CD4-positive, alpha-beta T cell (primary cell): Measurements from ENCODE around the gene CENPP. TPM values are rescaled to one million over a fixed set of nuclear protein-coding genes. Genes with fewer than 3 reads are reported as not detected.
A peak's percentile ranks its signal among the peaks of the same experiment; 100 is the strongest.

Experiments
- ATAC-seq: fragments of 200-7000 bp; cut with Tn5 transposase; one replicate; pipeline ENCODE4 v1.10.0; 2022; ENCODE audit warnings: mild to moderate bottlenecking; ENCODE audit not compliant: poor library complexity
- CTCF ChIA-PET: fragments of 350-600 bp; sonication (Branson Sonifier 250); formaldehyde crosslinking; loops from one replicate; lab custom pipeline; 2021; ENCODE audit warnings: antibody characterized with exemption, inconsistent platforms; lab: Charles Lee
- POLR2A ChIA-PET: fragments of 350-600 bp; sonication (Branson Sonifier 250); formaldehyde crosslinking; loops from one replicate; lab custom pipeline; 2021; ENCODE audit warnings: antibody characterized with exemption, inconsistent platforms; lab: Charles Lee
- DNase-seq, 14 experiments: peaks; one replicate each; pipeline ENCODE4 v3.0.0-alpha.2; 2013 to 2020; ENCODE audit warnings: mixed read lengths in 2 of 14
- H3K27ac ChIP-seq, 2 donors: one replicate each; pipeline versions ENCODE4 v1.5.1 to v1.7.0; 2013; ENCODE audit warnings: low read length in 2 of 2, low read depth in 1 of 2, mild to moderate bottlenecking in 1 of 2
- H3K27me3 ChIP-seq, 2 experiments: 1 replicate in 1 of 2; 2 replicates in 1 of 2; pipeline versions ENCODE4 v1.6.1 to v1.7.0; 2013; ENCODE audit warnings: low read length in 2 of 2, control low read depth in 1 of 2, mild to moderate bottlenecking in 1 of 2, moderate library complexity in 1 of 2; ENCODE audit not compliant: insufficient read depth in 2 of 2, control insufficient read depth in 1 of 2
- H3K36me3 ChIP-seq: one replicate; pipeline ENCODE4 v1.6.1; 2013; ENCODE audit warnings: low read length, control low read depth; ENCODE audit not compliant: insufficient read depth
- H3K4me1 ChIP-seq: one replicate; pipeline ENCODE4 v1.6.1; 2013; ENCODE audit warnings: low read length, control low read depth; ENCODE audit not compliant: insufficient read depth
- H3K4me3 ChIP-seq: one replicate; pipeline ENCODE4 v1.5.1; 2013; ENCODE audit warnings: mild to moderate bottlenecking, low read length, moderate library complexity
- H3K9me3 ChIP-seq, 2 experiments: 1 replicate in 1 of 2; 2 replicates in 1 of 2; pipeline versions ENCODE4 v1.6.1 to v1.7.0; 2013; ENCODE audit warnings: low read length in 2 of 2, mild to moderate bottlenecking in 2 of 2, control low read depth in 1 of 2, moderate library complexity in 1 of 2; ENCODE audit not compliant: control insufficient read depth in 1 of 2, insufficient read depth in 1 of 2
- H3K27ac Mint-ChIP-seq: one replicate; pipeline ENCODE4 v1.8.0; 2020; ENCODE audit warnings: mixed read lengths
- H3K27me3 Mint-ChIP-seq: one replicate; pipeline ENCODE4 v1.8.0; 2021; ENCODE audit warnings: mixed read lengths
- H3K36me3 Mint-ChIP-seq: one replicate; pipeline ENCODE4 v1.8.0; 2021; ENCODE audit warnings: low read depth, mixed read lengths
- H3K4me1 Mint-ChIP-seq: one replicate; pipeline ENCODE4 v1.8.0; 2021; ENCODE audit warnings: low read depth, mixed read lengths
- H3K4me3 Mint-ChIP-seq: one replicate; pipeline ENCODE4 v1.8.0; 2020; ENCODE audit warnings: mild to moderate bottlenecking, mixed read lengths
- H3K9me3 Mint-ChIP-seq: one replicate; pipeline ENCODE4 v1.8.0; 2020; ENCODE audit warnings: mixed read lengths
- CTCF ChIP-seq: fragments of 200-600 bp; IDR thresholded peaks from one replicate; pipeline ENCODE4 v1.8.0; 2022; ENCODE audit warnings: antibody characterized with exemption, mild to moderate bottlenecking
- intact Hi-C, 2 experiments: fragments of 100-400 bp; cut with DNase I in 1 of 2; cut with micrococcal nuclease in 1 of 2; formaldehyde crosslinking; loops; one replicate each; pipeline versions ENCODE4 v1.15.1 to v1.9.0; 2023 to 2025; cut with DNase I, micrococcal nuclease
- total RNA-seq, 174 experiments: library from RNA in 2 of 174; stranded (reverse) in 2 of 174; gene quantifications; one replicate each; pipeline ENCODE4 v1.2.3 and lab custom pipeline; 2021 to 2026

The CENPP gene
- total RNA-seq, 2 experiments from 2014 or later: 4.8 TPM

DNA sequence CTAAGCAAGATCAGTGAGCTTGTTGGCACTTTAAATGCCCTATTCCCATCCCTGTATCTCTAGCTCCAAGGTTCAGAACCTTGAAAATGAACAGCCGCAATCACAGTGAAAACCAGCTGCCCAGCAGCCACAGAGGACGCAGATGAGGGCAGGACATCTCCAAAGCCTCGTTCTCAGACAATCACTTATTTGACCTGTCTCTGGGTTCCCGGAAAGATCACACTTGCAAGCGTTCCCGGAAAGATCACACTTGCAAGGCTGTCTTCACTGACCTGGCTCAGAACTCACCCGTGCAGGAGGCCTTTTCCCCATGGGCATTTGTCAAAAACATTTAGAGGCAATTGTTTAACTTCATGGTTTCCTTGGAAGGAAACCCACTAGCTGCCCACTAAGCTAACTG lies 318.5 kb downstream of the CENPP start:
- H3K4me3 ChIP-seq: no peak overlapping the region
- peaks cover 10% of the 10 kb centered on the region for H3K9me3 Mint-ChIP-seq

GRCh38 chr9:92645041-92645440 lies 319.3 kb downstream of the CENPP start:
- CTCF ChIA-PET: interaction anchor here (1.2 kb wide), 1 partner anchor 505 kb away, joined by 3 read pairs; no protein-coding TSS in a partner anchor
- POLR2A ChIA-PET: interaction anchor here (0.5 kb wide), 1 partner anchor 528 kb away, joined by 3 read pairs; no protein-coding TSS in a partner anchor

More for the DNA sequence above, 318.5 kb downstream of the CENPP start:
- Histone ChIP-seq H3K9me3 (peaks cover 6 to 10% of the 10 kb centered on the region in 2 experiments), H3K27me3 (no peaks in the 10 kb centered on the region), H3K36me3 (peaks cover 93% of the 10 kb centered on the region), H3K27ac (no peak overlapping the region), H3K4me1 (no peaks in the 10 kb centered on the region)
- POLR2A ChIA-PET: interaction anchor here (0.5 kb wide), 1 partner anchor 527 kb away, joined by 3 read pairs; no protein-coding TSS in a partner anchor
- intact Hi-C loops: no loop called here
- CTCF ChIA-PET: interaction anchor here (1.2 kb wide), 1 partner anchor 504 kb away, joined by 3 read pairs; no protein-coding TSS in a partner anchor
- TF ChIP-seq CTCF: no peak
- ATAC-seq (no peak), DNase-seq (no peak)
- Mint-ChIP-seq H3K4me3 (no peak overlapping the region), H3K27me3 (no peaks in the 10 kb centered on the region), H3K27ac (no peak overlapping the region), H3K36me3 (peaks cover 96% of the 10 kb centered on the region), H3K4me1 (no peaks in the 10 kb centered on the region)

GRCh38 chr9:92647671-92648473 lies 322.1 kb downstream of the CENPP start:
- Mint-ChIP-seq H3K36me3 (peaks cover 88% of the 10 kb centered on the region), H3K27ac (no peak overlapping the region), H3K4me3 (no peak overlapping the region), H3K4me1 (no peaks in the 10 kb centered on the region), H3K27me3 (no peaks in the 10 kb centered on the region), H3K9me3 (peaks cover 10% of the 10 kb centered on the region)
- intact Hi-C loops: no loop called here
- H3K4me3 ChIP-seq: no peak overlapping the region
- ATAC-seq (no peak), DNase-seq (peak in 2 of 14 experiments; percentile 4 to 17)
- no peak for TF ChIP-seq CTCF
- H3K36me3 ChIP-seq: peaks cover 81% of the 10 kb centered on the region
- H3K9me3 ChIP-seq: peaks cover 6 to 10% of the 10 kb centered on the region in 2 experiments
- CTCF ChIA-PET: no interaction called here
- POLR2A ChIA-PET: no interaction called here
- no peak overlapping the region for H3K27ac ChIP-seq
- H3K4me1 ChIP-seq: no peaks in the 10 kb centered on the region
- H3K27me3 ChIP-seq: no peaks in the 10 kb centered on the region

More at GRCh38 chr9:92645041-92645440, 319.3 kb downstream of the CENPP start:
- Mint-ChIP-seq H3K4me1 (no peaks in the 10 kb centered on the region), H3K36me3 (peaks cover 94% of the 10 kb centered on the region), H3K27ac (no peak overlapping the region), H3K9me3 (peaks cover 10% of the 10 kb centered on the region), H3K4me3 (no peak overlapping the region), H3K27me3 (no peaks in the 10 kb centered on the region)
- no peaks in the 10 kb centered on the region for H3K4me1 ChIP-seq
- ATAC-seq (no peak), DNase-seq (peak in 1 of 14 experiments; percentile 22)
- H3K4me3 ChIP-seq: no peak overlapping the region
- peaks cover 90% of the 10 kb centered on the region for H3K36me3 ChIP-seq
- H3K27ac ChIP-seq: no peak overlapping the region
- no peaks in the 10 kb centered on the region for H3K27me3 ChIP-seq
- no peak for TF ChIP-seq CTCF
- intact Hi-C loops: no loop called here
- H3K9me3 ChIP-seq: peaks cover 6 to 10% of the 10 kb centered on the region in 2 experiments
